PFSK-1 (cell line): Measurements from ENCODE around the gene RSL1D1.

Experiments
- REST ChIP-seq, 2 experiments: IDR thresholded peaks; 2 replicates each; pipeline versions ENCODE4 v1.6.1 to v1.8.0; 2011 to 2012; ENCODE audit warnings: low read depth in 2 of 2, low read length in 2 of 2, control low read depth in 1 of 2, inconsistent platforms in 1 of 2, mild to moderate bottlenecking in 1 of 2, moderate library complexity in 1 of 2; ENCODE audit not compliant: insufficient read depth in 1 of 2
- TAF1 ChIP-seq: IDR thresholded peaks from 2 replicates; pipeline ENCODE4 v1.6.1; 2012; ENCODE audit warnings: low read length, control low read depth, borderline replicate concordance; ENCODE audit not compliant: insufficient read depth

DNA sequence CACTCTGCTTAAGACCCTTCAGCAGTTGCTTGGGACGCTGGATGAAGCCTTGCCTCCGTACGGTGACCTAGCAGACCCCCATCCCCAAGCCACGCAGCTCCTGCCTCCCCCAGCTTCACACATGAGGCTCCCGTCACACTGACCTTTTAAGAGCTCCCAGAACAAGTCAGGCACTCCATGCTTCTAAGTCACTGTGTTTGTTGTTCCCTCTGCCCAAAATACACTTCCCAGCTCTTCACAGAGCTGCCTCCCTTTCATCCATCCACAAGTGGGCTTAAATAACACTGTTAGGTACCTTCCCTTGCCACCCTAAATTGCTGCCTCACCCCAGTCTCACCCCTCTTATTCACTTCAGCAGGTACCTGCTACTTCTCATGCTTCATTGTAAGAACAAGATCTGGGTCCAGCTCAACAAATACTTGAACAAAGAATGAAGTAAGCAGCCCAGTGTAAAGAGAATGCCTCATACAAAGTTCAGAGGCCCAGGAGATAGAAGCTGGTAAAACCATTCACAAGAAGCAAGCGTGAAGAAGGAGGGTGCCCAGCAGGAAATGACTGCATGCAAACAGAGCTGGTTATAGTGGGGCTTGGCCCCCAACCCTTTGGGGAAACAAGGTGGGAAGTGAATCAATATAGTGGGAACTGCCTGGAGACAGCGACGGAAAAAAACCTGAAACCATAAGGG, 60.1 kb downstream of the RSL1D1 start:
- TF ChIP-seq TAF1 (no peak), REST (IDR thresholded peaks at IDR 0.05; ENCODE audit: insufficient read depth in 1 of 2, low read depth in 2 of 2, low read length in 2 of 2) (no peak)
